MM.1S (cell line): ENCODE measurements around the gene SCO2.

Source experiments
- DNase-seq: peaks from one replicate; pipeline ENCODE4 v3.0.0-alpha.2; 2015
- H2AFZ ChIP-seq: fragments of 300-600 bp; sonication (generic); 2 replicates; pipeline ENCODE4 v1.6.0; 2016; ENCODE audit warnings: antibody characterized with exemption, low read length
- H3F3A ChIP-seq: fragments of 300-600 bp; sonication (generic); 2 replicates; pipeline ENCODE4 v1.6.1; 2016; ENCODE audit warnings: mild to moderate bottlenecking, antibody characterized with exemption, low read length, moderate library complexity, mixed read lengths; ENCODE audit not compliant: insufficient read depth
- H3K27ac ChIP-seq: fragments of 300-600 bp; sonication (generic); 2 replicates; pipeline ENCODE4 v1.5.1; 2016; ENCODE audit warnings: mild to moderate bottlenecking, low read length
- H3K27me3 ChIP-seq: fragments of 300-600 bp; sonication (generic); replicated peaks from 2 replicates; pipeline ENCODE4 v1.6.0; 2016; ENCODE audit warnings: low read length; ENCODE audit not compliant: insufficient read depth
- H3K36me3 ChIP-seq: fragments of 300-600 bp; sonication (generic); replicated peaks from 2 replicates; pipeline ENCODE4 v1.6.1; 2016; ENCODE audit warnings: mild to moderate bottlenecking, low read length, mixed read lengths; ENCODE audit not compliant: insufficient read depth
- H3K4me1 ChIP-seq: fragments of 300-600 bp; sonication (generic); 2 replicates; pipeline ENCODE4 v1.6.1; 2016; ENCODE audit warnings: low read length, mixed read lengths
- H3K4me2 ChIP-seq: fragments of 300-600 bp; sonication (generic); 2 replicates; pipeline ENCODE4 v1.6.0; 2016; ENCODE audit warnings: low read depth, low read length
- H3K4me3 ChIP-seq: fragments of 300-600 bp; sonication (generic); 2 replicates; pipeline ENCODE4 v1.5.1; 2016; ENCODE audit warnings: low read length, mixed read lengths
- H3K79me2 ChIP-seq: fragments of 300-600 bp; sonication (generic); 2 replicates; pipeline ENCODE4 v1.6.1; 2016; ENCODE audit warnings: mixed run types, low read length, mixed read lengths
- H3K9ac ChIP-seq: fragments of 300-600 bp; sonication (generic); 2 replicates; pipeline ENCODE4 v1.6.1; 2016; ENCODE audit warnings: low read length, mixed read lengths
- H3K9me2 ChIP-seq: fragments of 300-600 bp; sonication (generic); replicated peaks from 2 replicates; pipeline ENCODE4 v1.6.1; 2016; ENCODE audit warnings: mild to moderate bottlenecking, low read length, mixed read lengths; ENCODE audit not compliant: insufficient read depth
- H3K9me3 ChIP-seq: fragments of 300-600 bp; sonication (generic); replicated peaks from 2 replicates; pipeline ENCODE4 v1.6.1; 2016; ENCODE audit warnings: mild to moderate bottlenecking, low read length, mixed read lengths; ENCODE audit not compliant: insufficient read depth
- H4K20me1 ChIP-seq: fragments of 300-600 bp; sonication (generic); 2 replicates; pipeline ENCODE4 v1.6.1; 2016; ENCODE audit warnings: mild to moderate bottlenecking, low read length, moderate library complexity, mixed read lengths; ENCODE audit not compliant: insufficient read depth
- CTCF ChIP-seq: fragments of 300-600 bp; sonication (generic); IDR thresholded peaks from 2 replicates; pipeline ENCODE4 v1.5.1; 2016; ENCODE audit warnings: antibody characterized with exemption, low read length, mixed read lengths
- EZH2 ChIP-seq: fragments of 300-600 bp; sonication (generic); optimal IDR thresholded peaks from 2 replicates; pipeline ENCODE3; 2017; ENCODE audit warnings: low read depth, mild to moderate bottlenecking, antibody characterized with exemption, low read length, mixed read lengths
- EZH2phosphoT487 ChIP-seq: fragments of 300-600 bp; sonication (generic); IDR thresholded peaks from 2 replicates; pipeline ENCODE4 v1.6.1; 2018; ENCODE audit warnings: antibody characterized with exemption, low read length

SCO2 gene

DNA sequence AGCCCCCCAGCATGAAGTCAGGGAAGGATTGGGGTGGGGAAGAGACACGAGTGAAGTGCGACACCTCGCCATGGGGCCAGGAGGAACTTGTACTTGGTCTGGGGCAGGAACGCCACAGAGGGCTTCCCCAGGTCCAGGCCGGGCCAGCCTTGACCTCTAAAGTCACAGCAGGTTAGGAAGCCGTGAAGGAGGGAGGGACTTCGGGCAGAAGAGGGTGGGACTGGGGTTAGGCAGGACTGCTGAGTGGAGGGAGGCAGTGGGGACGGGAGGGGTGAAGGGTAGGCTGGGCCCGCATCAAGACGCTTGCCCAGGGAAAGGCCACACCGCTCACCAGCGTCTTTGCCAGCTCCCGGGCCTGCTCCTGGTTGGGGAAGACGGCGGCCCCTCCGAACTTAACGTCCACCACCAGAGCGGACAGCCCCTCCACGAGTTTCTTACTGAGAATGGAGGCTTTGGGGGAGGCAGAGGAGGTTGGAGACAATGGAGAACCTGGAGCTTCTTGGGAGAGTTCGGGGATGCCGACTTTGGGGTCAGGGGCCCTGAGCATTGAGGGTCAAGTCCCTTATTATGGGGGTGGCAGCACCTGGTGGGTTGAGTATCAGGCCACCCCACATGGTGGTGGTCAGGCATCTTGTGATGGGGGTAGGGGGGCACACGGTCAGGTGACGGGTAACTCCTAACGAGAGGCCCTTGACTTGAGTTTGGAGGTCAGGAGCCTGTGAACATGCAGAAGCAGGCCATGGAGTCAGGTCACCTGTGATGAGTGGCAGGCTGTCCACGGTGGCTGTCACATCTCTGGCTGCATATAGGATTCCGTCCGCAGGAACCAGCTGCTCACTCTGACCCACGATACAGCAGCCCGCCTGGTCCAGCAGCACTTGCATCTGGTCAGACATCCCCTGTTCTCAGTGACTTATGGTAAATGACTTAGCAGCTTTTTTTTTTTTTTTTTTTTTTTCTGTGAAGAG lies 1.7 kb upstream of the SCO2 start:
- H4K20me1 ChIP-seq: no peaks in the 10 kb centered on the region
- H3F3A ChIP-seq: peaks cover 26% of the 10 kb centered on the region
- peaks cover 35% of the 10 kb centered on the region for H3K79me2 ChIP-seq
- peaks cover 9% of the 10 kb centered on the region; the same call in 1 of the 2 replicates for H3K27me3 ChIP-seq
- H3K36me3 ChIP-seq: no peaks in the 10 kb centered on the region
- no peaks in the 10 kb centered on the region for H3K9me2 ChIP-seq
- H3K4me2 ChIP-seq: peak overlapping the region; percentile 91
- TF ChIP-seq CTCF (no peak), EZH2 (no peak), EZH2phosphoT487 (no peak)
- H3K27ac ChIP-seq: peak overlapping the region; percentile 87
- H3K9ac ChIP-seq: peak overlapping the region; percentile 92
- peak overlapping the region; percentile 23; the same call in 1 of the 2 replicates for H2AFZ ChIP-seq
- DNase-seq: no peak
- H3K4me3 ChIP-seq: peak overlapping the region; percentile 88
- H3K4me1 ChIP-seq: peaks cover 30% of the 10 kb centered on the region
- H3K9me3 ChIP-seq: no peaks in the 10 kb centered on the region

DNA sequence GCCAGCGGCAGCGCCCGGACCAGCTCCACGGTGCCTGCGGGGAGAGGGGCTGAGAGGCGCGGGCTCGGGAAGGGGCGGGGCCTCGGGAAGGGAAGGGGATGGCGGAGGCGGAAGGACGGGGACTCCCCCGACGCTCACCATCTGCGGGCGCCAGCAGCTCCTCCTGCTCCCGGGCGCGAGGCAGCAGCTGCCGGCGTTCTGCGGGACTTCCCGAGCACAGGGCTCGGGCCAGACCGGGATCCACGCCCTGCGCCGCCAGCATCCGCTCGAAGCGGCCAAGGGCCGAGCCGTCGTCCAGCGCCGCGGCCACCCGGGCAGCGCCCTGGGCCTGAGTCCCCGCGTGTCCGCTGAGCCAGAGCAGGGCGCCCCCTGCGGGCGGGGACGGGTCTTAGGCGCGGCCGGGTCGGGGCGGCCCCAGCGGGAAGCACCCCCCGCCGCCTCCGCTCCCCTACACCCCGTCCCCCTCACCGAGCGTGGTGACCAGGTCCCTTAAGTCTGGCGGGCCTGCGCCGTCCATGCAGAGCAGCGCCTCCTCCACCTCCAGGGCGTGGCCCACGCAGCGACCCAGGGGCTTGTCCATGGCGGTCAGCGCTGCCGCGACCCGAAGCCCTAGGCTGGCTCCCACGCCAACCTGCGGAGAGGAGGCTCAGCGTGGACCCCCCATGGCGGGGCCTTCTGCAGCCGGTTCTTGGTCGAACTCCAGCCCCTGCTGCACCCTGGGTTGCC lies 873 bp upstream of the SCO2 start:
- H3F3A ChIP-seq: peaks cover 26% of the 10 kb centered on the region
- H3K36me3 ChIP-seq: no peaks in the 10 kb centered on the region
- H3K27me3 ChIP-seq: peaks cover 4% of the 10 kb centered on the region; the same call in 1 of the 2 replicates
- peak; percentile 71 for TF ChIP-seq CTCF
- TF ChIP-seq EZH2: no peak
- H3K27ac ChIP-seq: peak overlapping the region; percentile 87
- peak overlapping the region; percentile 88 for H3K4me3 ChIP-seq
- peak overlapping the region; percentile 91 for H3K4me2 ChIP-seq
- H3K79me2 ChIP-seq: peaks cover 36% of the 10 kb centered on the region
- H3K9me3 ChIP-seq: no peaks in the 10 kb centered on the region
- peak overlapping the region; percentile 92 for H3K9ac ChIP-seq
- DNase-seq: peak; percentile 80
- peak overlapping the region; percentile 23; the same call in 1 of the 2 replicates for H2AFZ ChIP-seq
- peaks cover 26% of the 10 kb centered on the region for H3K4me1 ChIP-seq
- no peaks in the 10 kb centered on the region for H3K9me2 ChIP-seq
- no peaks in the 10 kb centered on the region for H4K20me1 ChIP-seq

- no peak for DNase-seq
Measured at GRCh38 chr22:50525858-50526107, 385 bp upstream of the SCO2 start.

More at GRCh38 chr22:50525858-50526107, 385 bp upstream of the SCO2 start:
- peak overlapping the region; percentile 91; the same call in 1 of the 2 replicates for H3K4me2 ChIP-seq
- no peaks in the 10 kb centered on the region for H3K36me3 ChIP-seq
- H3K9ac ChIP-seq: peak overlapping the region; percentile 92
- H2AFZ ChIP-seq: peak overlapping the region; percentile 23; the same call in 1 of the 2 replicates
- H3K4me1 ChIP-seq: peaks cover 23% of the 10 kb centered on the region
- no peaks in the 10 kb centered on the region for H3K9me3 ChIP-seq
- no peak for TF ChIP-seq EZH2
- TF ChIP-seq CTCF: no peak
- no peak for TF ChIP-seq EZH2phosphoT487
- H3K9me2 ChIP-seq: no peaks in the 10 kb centered on the region
- H3K27me3 ChIP-seq: no peaks in the 10 kb centered on the region
- H3K27ac ChIP-seq: peak overlapping the region; percentile 87
- peaks cover 26% of the 10 kb centered on the region for H3F3A ChIP-seq
- H3K4me3 ChIP-seq: peak overlapping the region; percentile 88
- H3K79me2 ChIP-seq: peaks cover 39% of the 10 kb centered on the region
- no peaks in the 10 kb centered on the region for H4K20me1 ChIP-seq
